Measurements from ENCODE around the gene RAB15.

The RAB15 gene

DNA sequence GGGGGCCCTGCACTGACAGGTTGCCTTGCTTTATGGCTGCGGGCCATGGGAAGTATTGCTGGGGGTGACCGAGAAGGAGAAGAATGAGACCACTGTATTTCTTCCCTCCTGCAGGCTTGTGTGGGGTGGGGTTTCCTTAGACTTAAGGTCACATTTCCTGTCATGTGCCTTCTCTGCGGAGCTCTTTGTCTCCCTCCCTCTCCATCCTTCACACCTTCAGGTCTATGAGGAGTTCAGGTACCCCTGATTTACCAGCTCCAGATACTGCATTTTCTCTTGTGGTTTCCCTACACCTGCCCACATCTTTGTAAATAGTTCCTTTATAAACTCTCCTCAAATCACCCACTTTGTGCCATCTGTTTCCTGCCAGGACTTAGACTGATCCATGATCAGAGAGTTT, 18.2 kb upstream of the RAB15 start:
- Histone ChIP-seq H3K4ac (ENCODE audit: low read depth in 1 of 2, low read length in 2 of 2) (no peak overlapping the region), H3K27ac (ENCODE audit: low read length, poor library complexity, severe bottlenecking) (no peak overlapping the region), H2AK5ac (ENCODE audit: low read length, severe bottlenecking) (no peak overlapping the region), H3K4me1 (ENCODE audit: control insufficient read depth, insufficient read depth, low read depth, low read length) (peaks cover 2% of the 10 kb centered on the region), H3K9ac (ENCODE audit: low read length) (no peak overlapping the region), H3K79me1 (replicated peaks; ENCODE audit: low read length, poor library complexity, severe bottlenecking) (peaks cover 33% of the 10 kb centered on the region), H3K4me3 (ENCODE audit: insufficient read depth in 1 of 2, low read depth in 1 of 2, low read length in 2 of 2) (no peak overlapping the region), H3K14ac (ENCODE audit: low read length in 2 of 2) (no peak overlapping the region), H2BK12ac (ENCODE audit: low read length in 2 of 2) (no peak overlapping the region), H2AFZ (ENCODE audit: low read depth, low read length) (no peak overlapping the region), H4K8ac (ENCODE audit: low read length) (no peak overlapping the region), H3K36me3 (ENCODE audit: control insufficient read depth in 1 of 2, insufficient read depth in 2 of 2, low read depth in 1 of 2, low read length in 2 of 2) (peaks cover 0 to 2% of the 10 kb centered on the region in 2 experiments), H3K23ac (ENCODE audit: low read length in 2 of 2) (no peak overlapping the region), H3K18ac (ENCODE audit: low read depth in 1 of 2, low read length in 2 of 2) (no peak overlapping the region), H2BK15ac (ENCODE audit: low read depth, poor library complexity, severe bottlenecking) (no peak overlapping the region), H2BK5ac (ENCODE audit: low read depth, low read length, poor library complexity, severe bottlenecking) (no peak overlapping the region), H3K27me3 (ENCODE audit: control insufficient read depth in 1 of 2, insufficient read depth in 1 of 2, low read length in 2 of 2) (no peaks in the 10 kb centered on the region), H3K9me3 (ENCODE audit: control insufficient read depth, low read length) (no peaks in the 10 kb centered on the region), H3K4me2 (ENCODE audit: low read length, poor library complexity, severe bottlenecking) (no peak overlapping the region), H4K91ac (ENCODE audit: low read length) (no peak overlapping the region), H2BK120ac (ENCODE audit: low read depth, low read length) (no peak overlapping the region)
- no peak for DNase-seq
- 79% methylated on average over 3 of the region's 3 CpGs for WGBS

GRCh38 chr14:64987438-64987767, 15.3 kb upstream of the RAB15 start:
- Histone ChIP-seq H3K9ac (ENCODE audit: low read length) (peak overlapping the region; percentile 94), H2BK12ac (ENCODE audit: low read length in 2 of 2) (no peak overlapping the region), H4K8ac (ENCODE audit: low read length) (peak overlapping the region; percentile 70), H2BK120ac (ENCODE audit: low read depth, low read length) (no peak overlapping the region), H3K4me1 (ENCODE audit: control insufficient read depth, insufficient read depth, low read depth, low read length) (peaks cover 4% of the 10 kb centered on the region), H2AFZ (ENCODE audit: low read depth, low read length) (peak overlapping the region; percentile 37), H3K4me3 (ENCODE audit: insufficient read depth in 1 of 2, low read depth in 1 of 2, low read length in 2 of 2) (peak overlapping the region; percentile 69 to 96), H3K14ac (ENCODE audit: low read length in 2 of 2) (no peak overlapping the region), H3K23ac (ENCODE audit: low read length in 2 of 2) (no peak overlapping the region), H3K27me3 (ENCODE audit: control insufficient read depth in 1 of 2, insufficient read depth in 1 of 2, low read length in 2 of 2) (peaks cover 0 to 5% of the 10 kb centered on the region in 2 experiments), H2AK5ac (ENCODE audit: low read length, severe bottlenecking) (no peak overlapping the region), H3K18ac (ENCODE audit: low read depth in 1 of 2, low read length in 2 of 2) (peak overlapping the region; percentile 61 to 67), H3K4me2 (ENCODE audit: low read length, poor library complexity, severe bottlenecking) (peak overlapping the region; percentile 67), H3K27ac (ENCODE audit: low read length, poor library complexity, severe bottlenecking) (peak overlapping the region; percentile 39), H4K91ac (ENCODE audit: low read length) (peak overlapping the region; percentile 92), H3K4ac (ENCODE audit: low read depth in 1 of 2, low read length in 2 of 2) (peak overlapping the region; percentile 2 to 35), H3K9me3 (ENCODE audit: control insufficient read depth, low read length) (no peaks in the 10 kb centered on the region), H2BK15ac (ENCODE audit: low read depth, poor library complexity, severe bottlenecking) (peak overlapping the region; percentile 44), H3K36me3 (ENCODE audit: control insufficient read depth in 1 of 2, insufficient read depth in 2 of 2, low read depth in 1 of 2, low read length in 2 of 2) (peaks cover 0 to 2% of the 10 kb centered on the region in 2 experiments), H2BK5ac (ENCODE audit: low read depth, low read length, poor library complexity, severe bottlenecking) (no peak overlapping the region), H3K79me1 (replicated peaks; ENCODE audit: low read length, poor library complexity, severe bottlenecking) (peaks cover 22% of the 10 kb centered on the region)
- 4% methylated on average over 8 of the region's 8 CpGs for WGBS
- DNase-seq = no peak

DNA sequence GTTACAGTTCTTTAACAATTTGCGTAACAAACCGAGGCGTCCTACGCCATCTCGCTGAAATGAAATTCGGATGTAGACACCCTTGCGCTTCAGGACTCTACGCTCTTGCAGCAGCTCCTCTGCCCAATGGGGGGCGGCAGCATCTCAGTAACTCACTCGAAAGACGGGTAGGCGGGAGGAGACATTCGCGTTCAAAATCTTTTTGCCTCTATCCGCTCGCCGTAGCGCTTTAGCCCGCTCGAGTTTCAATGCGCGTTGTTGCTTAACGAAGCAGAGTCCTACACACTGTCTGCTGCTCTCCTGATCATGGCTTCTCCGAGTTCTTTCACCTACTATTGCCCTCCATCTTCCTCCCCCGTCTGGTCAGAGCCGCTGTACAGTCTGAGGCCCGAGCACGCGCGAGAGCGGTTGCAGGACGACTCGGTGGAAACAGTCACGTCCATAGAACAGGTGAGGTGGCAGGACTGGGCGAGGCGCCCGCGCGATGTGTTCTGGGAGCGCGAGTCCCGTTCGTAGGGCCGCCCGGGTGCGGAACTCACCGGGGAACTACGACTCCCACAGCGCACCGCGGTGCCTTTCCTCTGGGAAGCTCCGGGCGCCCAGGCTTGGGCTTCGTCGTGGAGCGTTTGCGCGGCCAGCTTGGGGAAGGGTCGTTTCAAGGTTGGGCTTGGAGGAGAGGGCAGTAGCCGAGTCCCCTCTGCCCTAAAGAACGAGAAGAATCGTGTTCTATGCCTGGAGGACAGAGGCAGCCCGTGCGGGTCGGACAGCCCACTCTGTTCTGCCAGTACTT, 14.7 kb upstream of the RAB15 start, which contains the start of gene FNTB:
FNTB (plus strand) TSS at position 248 of the 790 bp plus-strand sequence; CDS start at position 307, 59 bp downstream.
- Histone ChIP-seq H3K79me1 (replicated peaks; ENCODE audit: low read length, poor library complexity, severe bottlenecking) (peaks cover 21% of the 10 kb centered on the region), H3K9me3 (ENCODE audit: control insufficient read depth, low read length) (no peaks in the 10 kb centered on the region), H2BK15ac (ENCODE audit: low read depth, poor library complexity, severe bottlenecking) (peak within 1 kb of the TSS; percentile 44), H3K36me3 (ENCODE audit: control insufficient read depth in 1 of 2, insufficient read depth in 2 of 2, low read depth in 1 of 2, low read length in 2 of 2) (peaks cover 0 to 2% of the 10 kb centered on the region in 2 experiments), H3K27ac (ENCODE audit: low read length, poor library complexity, severe bottlenecking) (peak within 1 kb of the TSS; percentile 88), H4K91ac (ENCODE audit: low read length) (peak within 1 kb of the TSS; percentile 92), H2BK5ac (ENCODE audit: low read depth, low read length, poor library complexity, severe bottlenecking) (peak within 1 kb of the TSS; percentile 54), H3K18ac (ENCODE audit: low read depth in 1 of 2, low read length in 2 of 2) (peak within 1 kb of the TSS; percentile 83 to 87), H3K4me2 (ENCODE audit: low read length, poor library complexity, severe bottlenecking) (peak within 1 kb of the TSS; percentile 67), H4K8ac (ENCODE audit: low read length) (peak within 1 kb of the TSS; percentile 83), H3K4me3 (ENCODE audit: insufficient read depth in 1 of 2, low read depth in 1 of 2, low read length in 2 of 2) (peak within 1 kb of the TSS; percentile 69 to 96), H3K4ac (ENCODE audit: low read depth in 1 of 2, low read length in 2 of 2) (peak within 1 kb of the TSS; percentile 2 to 63), H3K9ac (ENCODE audit: low read length) (peak within 1 kb of the TSS; percentile 94), H3K27me3 (ENCODE audit: control insufficient read depth in 1 of 2, insufficient read depth in 1 of 2, low read length in 2 of 2) (peaks cover 3 to 5% of the 10 kb centered on the region in 2 experiments), H2AK5ac (ENCODE audit: low read length, severe bottlenecking) (no peak within 1 kb of the TSS), H3K23ac (ENCODE audit: low read length in 2 of 2) (no peak within 1 kb of the TSS), H2AFZ (ENCODE audit: low read depth, low read length) (peak within 1 kb of the TSS; percentile 72), H3K4me1 (ENCODE audit: control insufficient read depth, insufficient read depth, low read depth, low read length) (peaks cover 4% of the 10 kb centered on the region), H3K14ac (ENCODE audit: low read length in 2 of 2) (peak within 1 kb of the TSS in 1 of 2 experiments; percentile 72), H2BK120ac (ENCODE audit: low read depth, low read length) (no peak within 1 kb of the TSS), H2BK12ac (ENCODE audit: low read length in 2 of 2) (no peak within 1 kb of the TSS)
- WGBS = under 1% methylated on average over 65 of the region's 65 CpGs
- peak; percentile 99 for DNase-seq

DNA sequence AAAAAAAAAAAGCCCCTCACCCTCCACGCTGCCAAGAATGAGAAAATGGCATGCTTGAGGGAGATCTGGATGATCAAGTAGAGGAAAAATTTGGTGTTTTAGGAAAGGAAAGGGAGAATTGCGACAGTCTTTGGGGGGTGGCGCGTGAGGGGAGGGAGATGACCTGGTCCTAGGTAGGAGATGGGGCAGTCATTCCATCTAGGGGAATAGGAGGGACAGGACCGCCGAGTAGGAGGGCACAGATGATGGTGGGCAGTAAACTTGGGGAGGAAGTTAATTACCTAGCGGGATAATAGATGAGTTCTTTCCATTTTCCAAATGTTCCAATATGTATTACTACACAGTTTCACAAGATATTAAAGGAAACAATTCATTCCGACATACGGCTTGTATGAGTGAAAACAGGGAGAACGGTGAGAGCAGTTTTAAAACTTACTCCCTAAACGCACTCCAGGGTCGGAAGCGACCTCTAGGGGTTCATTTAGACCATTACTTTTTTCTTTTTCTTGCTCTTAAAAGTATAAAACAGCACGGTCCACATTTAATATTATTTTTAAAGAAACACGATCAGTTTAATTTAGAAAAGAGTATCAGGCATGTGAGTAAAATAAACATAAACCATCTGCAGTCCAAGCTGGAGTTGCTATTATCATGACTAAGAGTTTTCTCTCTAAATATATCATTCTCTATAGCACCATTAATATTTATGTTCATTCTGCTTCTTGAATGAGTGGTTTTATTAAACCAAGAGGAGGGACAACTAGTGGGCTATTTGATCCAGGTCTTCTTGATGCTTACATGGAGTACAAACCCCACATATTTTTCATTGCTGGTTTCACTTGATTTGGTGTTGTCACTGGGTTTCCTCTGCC, 11.5 kb upstream of the RAB15 start:
- Histone ChIP-seq H2AK5ac (ENCODE audit: low read length, severe bottlenecking) (peak overlapping the region; percentile 73), H4K91ac (ENCODE audit: low read length) (no peak overlapping the region), H3K27ac (ENCODE audit: low read length, poor library complexity, severe bottlenecking) (no peak overlapping the region), H3K4me3 (ENCODE audit: insufficient read depth in 1 of 2, low read depth in 1 of 2, low read length in 2 of 2) (peak overlapping the region in 1 of 2 experiments; percentile 65), H2BK5ac (ENCODE audit: low read depth, low read length, poor library complexity, severe bottlenecking) (no peak overlapping the region), H3K4me1 (ENCODE audit: control insufficient read depth, insufficient read depth, low read depth, low read length) (peaks cover 11% of the 10 kb centered on the region), H3K36me3 (ENCODE audit: control insufficient read depth in 1 of 2, insufficient read depth in 2 of 2, low read depth in 1 of 2, low read length in 2 of 2) (no peaks in the 10 kb centered on the region), H2BK12ac (ENCODE audit: low read length in 2 of 2) (peak overlapping the region in 1 of 2 experiments; percentile 46), H3K9me3 (ENCODE audit: control insufficient read depth, low read length) (no peaks in the 10 kb centered on the region), H3K9ac (ENCODE audit: low read length) (peak overlapping the region; percentile 70), H2BK120ac (ENCODE audit: low read depth, low read length) (no peak overlapping the region), H3K4me2 (ENCODE audit: low read length, poor library complexity, severe bottlenecking) (peak overlapping the region; percentile 83), H3K79me1 (replicated peaks; ENCODE audit: low read length, poor library complexity, severe bottlenecking) (peaks cover 4% of the 10 kb centered on the region), H2BK15ac (ENCODE audit: low read depth, poor library complexity, severe bottlenecking) (no peak overlapping the region), H3K14ac (ENCODE audit: low read length in 2 of 2) (no peak overlapping the region), H2AFZ (ENCODE audit: low read depth, low read length) (no peak overlapping the region), H3K23ac (ENCODE audit: low read length in 2 of 2) (no peak overlapping the region), H3K27me3 (ENCODE audit: control insufficient read depth in 1 of 2, insufficient read depth in 1 of 2, low read length in 2 of 2) (peaks cover 4 to 5% of the 10 kb centered on the region in 2 experiments), H4K8ac (ENCODE audit: low read length) (no peak overlapping the region), H3K4ac (ENCODE audit: low read depth in 1 of 2, low read length in 2 of 2) (no peak overlapping the region), H3K18ac (ENCODE audit: low read depth in 1 of 2, low read length in 2 of 2) (peak overlapping the region in 1 of 2 experiments; percentile 48)
- WGBS = 12% methylated on average over 10 of the region's 15 CpGs
- peak; percentile 59 for DNase-seq
